Activated T-cell treated with anti-CD3 and anti-CD28 coated beads, Interleukin-2, amount 50 U/mL, for 48 hours (primary cell): ENCODE data around the gene CAND1.

Experiments
- DNase-seq, 2 experiments: peaks; one replicate each; pipeline ENCODE4 v3.0.0-alpha.2; 2020

CAND1 gene

GRCh38 chr12:67268896-67269632 lies at the start of gene CAND1:
Gene CAND1, plus strand, starts transcription at chr12:67269358. Its CDS starts 360 bp downstream, at chr12:67269718.
- peak; percentile 97 for DNase-seq

- no peak for DNase-seq
These were observed 49.1 kb upstream of the CAND1 start for GRCh38 chr12:67220065-67220464.

GRCh38 chr12:67222302-67222701 lies 46.9 kb upstream of the CAND1 start:
- DNase-seq: no peak

- DNase-seq: no peak
These were observed 45.9 kb upstream of the CAND1 start for GRCh38 chr12:67223225-67223624.

- no peak for DNase-seq
These were observed 31.9 kb upstream of the CAND1 start for GRCh38 chr12:67237231-67237630.

DNA sequence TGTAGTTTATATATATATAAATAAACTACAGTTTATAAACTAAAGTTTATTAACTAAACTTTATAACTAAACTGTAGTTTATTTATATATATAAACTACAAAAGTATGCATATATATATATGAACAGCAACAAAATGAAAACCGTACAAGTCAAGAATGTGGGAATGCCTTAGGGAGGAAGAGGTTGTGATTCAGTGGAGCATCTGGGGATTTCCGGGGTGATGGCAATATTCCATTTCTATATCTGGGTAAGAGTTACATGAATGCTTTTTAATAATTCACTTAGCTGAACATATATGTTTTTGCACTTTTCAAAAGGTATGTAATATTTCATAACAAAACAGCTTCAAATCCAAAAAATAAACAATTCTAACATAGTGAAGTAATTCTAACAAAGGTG lies 30.1 kb upstream of the CAND1 start:
- DNase-seq: no peak

DNA sequence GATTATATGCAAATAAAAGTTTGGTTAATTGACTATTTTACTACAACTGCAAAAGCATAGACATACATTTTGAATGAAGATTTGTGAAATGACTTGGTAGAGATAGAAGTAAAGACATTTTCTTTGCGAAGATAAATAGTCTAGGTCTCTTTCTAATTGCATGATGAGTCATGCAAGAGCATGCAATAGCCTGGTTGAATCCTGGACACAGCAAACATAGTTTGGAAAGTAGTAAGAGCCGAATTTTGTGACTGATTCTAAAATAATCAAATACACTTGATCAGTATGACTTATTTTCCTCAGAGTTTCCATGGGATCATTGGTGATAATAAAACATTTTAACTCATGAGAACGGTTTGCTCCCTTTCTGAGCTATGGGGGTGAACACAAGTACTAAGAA lies 27.7 kb upstream of the CAND1 start:
- no peak for DNase-seq

DNA sequence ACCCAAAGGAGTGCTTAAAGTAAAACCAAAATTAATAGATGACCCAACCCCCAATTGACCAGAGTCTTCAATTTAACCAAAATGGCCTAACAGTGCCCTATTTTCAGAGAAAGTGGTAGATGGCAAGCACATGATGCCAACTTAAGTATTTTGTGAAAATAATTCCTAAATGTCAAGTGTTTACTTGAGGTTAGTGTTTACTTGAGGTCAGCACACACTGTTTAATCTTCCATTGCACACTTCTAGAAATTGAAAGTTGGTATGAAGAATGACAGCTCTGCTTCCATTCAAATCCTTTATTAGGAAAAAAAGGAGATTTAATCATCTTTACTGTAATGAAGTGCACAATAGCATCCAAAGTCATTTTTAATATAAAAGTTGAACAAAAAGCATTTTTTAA lies 25.9 kb upstream of the CAND1 start:
- DNase-seq: no peak

GRCh38 chr12:67245571-67245970 lies 23.6 kb upstream of the CAND1 start:
- no peak for DNase-seq

DNA sequence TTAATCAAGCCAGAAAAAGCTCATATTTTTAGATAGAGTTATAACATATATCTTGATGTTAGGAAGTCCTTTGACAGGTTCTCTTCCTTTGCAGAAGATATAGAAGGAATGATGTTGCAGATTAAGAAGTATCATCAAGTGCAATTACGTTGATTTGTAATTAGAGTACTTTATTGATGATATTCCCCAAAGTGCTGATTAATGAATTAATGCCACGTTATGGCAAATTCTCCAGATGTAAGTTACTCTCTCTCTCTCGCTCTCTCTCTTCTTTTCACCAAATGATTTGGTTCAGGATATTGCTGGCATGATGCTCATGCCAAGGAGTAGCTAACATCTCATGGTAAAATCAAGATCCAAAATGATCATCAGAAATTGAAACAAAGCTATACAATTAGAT lies 18.1 kb upstream of the CAND1 start:
- DNase-seq: no peak

DNA sequence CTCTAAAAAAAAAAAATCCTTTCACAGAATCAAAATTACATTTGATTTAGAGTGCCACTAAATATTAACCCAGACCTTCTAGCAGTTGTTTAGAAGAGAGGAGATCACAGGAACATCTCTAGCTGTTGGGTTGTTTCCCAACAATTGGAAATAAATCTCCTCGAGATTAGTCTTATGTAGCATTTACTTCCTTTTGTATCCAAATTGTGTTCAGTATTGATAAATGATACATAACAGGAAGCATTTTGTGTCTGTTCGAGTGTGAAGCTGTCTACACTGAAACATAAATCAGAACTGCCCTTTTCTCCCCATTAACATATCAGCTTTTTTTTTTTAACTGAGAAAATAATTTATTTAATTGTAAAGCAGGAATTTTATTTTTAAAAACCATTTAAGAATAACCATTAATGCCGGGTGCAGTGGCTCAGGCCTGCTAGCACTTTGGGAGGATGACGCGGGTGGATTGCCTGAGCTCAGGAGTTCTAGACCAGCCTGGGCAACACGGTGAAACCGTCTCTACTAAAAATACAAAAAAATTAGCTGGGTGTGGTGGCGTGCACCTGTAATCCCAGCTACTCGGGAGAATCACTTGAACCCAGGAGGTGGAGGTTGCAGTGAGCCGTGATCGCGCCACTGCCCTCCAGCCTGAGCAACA lies 14.7 kb upstream of the CAND1 start:
- no peak for DNase-seq

GRCh38 chr12:67256649-67257048 lies 12.5 kb upstream of the CAND1 start:
- DNase-seq: no peak

GRCh38 chr12:67263471-67263870 lies 5.7 kb upstream of the CAND1 start:
- DNase-seq: no peak

DNA sequence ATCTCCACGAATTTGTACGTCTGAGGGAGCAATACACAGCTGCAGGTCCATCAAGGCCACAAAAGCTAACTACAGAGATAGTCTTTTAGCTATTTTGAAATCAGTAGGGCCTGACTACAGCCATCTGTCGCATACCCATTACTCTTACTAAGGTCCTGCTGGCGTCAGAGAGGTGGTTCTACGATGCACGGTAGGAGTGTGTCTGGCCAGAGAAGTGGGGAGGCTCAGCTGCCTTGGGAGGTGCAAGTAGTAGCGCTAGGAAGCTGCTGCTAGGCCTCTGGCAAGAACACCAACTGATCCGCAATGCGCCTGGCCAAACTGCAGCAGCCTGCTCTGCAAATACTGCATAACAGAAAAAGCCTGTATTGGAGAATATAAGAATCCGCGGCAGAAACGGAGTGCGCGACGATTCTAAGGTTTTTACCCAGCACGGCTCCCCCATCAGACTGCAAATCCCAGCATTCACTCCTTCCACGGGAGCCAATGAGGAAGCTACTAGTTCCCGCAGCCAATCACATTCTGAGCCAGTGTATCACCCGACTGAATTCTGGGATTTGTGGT lies 743 bp upstream of the CAND1 start:
- peak; percentile 81 to 82 for DNase-seq

DNA sequence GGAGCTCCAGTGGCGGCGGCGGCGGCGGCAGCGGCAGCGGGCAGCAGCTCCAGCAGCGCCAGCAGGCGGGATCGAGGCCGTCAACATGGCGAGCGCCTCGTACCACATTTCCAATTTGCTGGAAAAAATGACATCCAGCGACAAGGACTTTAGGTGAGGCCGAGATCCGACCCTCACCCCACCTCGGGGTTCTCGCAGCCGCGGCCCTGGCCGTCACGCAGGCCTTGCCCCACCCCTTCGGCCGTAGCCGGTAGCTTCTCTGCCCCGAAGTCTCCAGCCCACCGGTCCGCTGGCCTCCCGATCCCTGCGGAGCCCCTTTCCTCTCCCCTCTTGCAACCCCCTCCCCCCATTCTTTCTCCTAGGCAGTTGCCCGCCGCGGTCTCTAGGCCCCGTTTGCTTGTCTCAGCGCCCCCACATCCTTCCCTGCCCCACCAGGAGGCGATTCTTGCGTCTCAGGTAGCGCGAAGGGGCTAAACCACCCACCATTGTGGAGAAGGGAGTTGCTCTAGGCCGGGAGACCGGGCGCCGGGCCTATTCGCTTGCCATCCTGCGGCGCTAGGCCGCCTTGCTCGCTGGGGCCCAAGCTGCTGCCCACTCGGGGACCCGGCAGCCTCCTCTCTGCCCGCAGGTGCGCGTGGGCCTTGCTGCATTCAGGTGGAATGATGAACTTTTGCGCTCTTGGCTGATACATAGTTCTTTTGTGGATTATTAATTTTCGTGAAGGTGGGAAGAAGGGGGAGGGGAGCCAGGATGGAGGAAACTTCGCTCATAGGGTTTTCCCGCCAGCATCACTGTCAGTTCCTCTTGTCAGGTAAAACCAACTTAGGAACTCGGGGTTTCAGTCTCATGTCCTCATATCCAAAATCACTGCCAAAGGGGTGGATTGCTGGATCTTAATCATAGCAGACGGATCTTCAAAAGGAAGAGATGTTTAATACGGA lies 745 bp downstream of the CAND1 start:
- peak; percentile 67 to 68 for DNase-seq

DNA sequence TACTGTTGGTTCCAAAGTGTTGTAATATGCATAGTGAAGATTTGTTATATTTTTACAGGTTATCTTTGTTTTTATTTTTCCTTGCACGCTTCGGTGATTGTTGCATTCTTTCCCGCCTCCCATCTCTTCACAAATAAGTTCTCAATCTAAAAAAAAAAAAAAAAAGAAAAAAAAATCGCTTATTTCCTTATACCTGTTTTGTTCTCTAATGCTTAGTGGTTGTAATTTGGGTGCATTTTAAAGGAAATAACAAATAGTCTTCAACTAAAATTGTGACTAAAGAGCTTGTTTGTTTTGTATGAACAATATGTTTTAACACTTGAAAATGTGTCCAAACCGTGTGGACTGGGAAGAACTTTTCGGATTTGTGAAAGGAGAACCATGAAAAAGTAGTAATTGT lies 1.5 kb downstream of the CAND1 start:
- no peak for DNase-seq

GRCh38 chr12:67271976-67272375 lies 2.8 kb downstream of the CAND1 start:
- DNase-seq: no peak

DNA sequence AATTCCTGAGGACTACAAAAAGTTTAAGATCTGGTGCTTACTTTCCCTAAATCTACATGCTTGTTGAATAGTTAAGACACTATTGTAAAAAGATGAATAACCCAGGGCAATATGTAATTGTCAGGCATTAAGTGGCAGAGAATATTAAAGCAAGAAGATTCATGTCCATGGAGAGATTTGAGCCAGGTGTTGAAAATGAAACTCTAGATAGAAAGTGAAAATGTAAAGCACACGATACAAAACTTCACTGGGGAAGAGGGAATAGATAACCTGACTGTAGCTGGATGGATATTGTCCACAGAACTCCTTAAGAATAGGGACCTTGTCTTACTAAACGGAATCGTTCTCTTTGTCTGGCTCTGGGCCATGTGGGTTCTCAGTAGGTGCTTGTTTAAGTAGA lies 5.0 kb downstream of the CAND1 start:
- no peak for DNase-seq

DNA sequence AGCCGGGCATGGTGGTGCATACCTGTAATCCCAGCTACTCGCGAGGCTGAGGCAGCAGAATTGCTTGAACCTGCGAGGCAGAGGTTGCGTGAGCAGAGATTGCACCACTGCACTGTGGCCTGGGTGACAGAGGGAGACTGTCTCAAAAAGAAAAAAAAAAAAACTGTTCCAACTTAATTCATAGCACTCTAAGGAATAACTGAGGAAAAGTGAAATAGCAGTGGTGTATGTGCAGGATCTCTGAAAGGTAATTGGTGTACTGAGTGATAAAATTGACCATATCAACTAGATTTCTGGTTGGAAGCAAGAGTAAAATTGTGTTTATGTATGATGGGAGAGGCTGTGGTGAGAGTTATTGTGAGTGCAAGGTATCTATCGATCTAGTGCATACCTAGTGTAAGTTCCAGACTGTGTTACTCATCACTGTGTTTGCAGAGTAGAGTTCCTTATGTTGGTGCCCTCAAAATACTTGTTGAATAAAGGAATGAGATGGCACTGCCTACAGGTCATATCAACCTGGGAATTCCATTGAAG lies 6.3 kb downstream of the CAND1 start:
- no peak for DNase-seq

DNA sequence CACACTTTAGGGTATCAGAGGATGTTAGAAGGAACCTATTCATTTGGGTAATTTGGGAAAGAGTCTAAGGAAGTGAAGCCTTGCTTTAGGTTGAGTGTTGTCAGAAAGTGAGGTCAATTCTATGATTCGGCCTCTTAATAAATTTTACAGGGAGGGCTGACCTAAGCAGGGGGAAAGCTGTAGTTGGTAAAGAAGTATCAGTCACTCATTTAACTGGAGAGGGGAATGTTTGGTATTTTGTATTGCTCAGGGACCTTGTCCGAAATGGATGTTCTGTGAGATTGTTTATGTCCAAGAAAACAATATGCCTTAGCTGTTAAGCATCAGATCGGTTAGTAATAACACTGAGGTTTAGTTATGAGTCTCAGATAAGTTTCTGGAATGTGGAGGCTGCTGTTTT lies 7.3 kb downstream of the CAND1 start:
- no peak for DNase-seq

DNA sequence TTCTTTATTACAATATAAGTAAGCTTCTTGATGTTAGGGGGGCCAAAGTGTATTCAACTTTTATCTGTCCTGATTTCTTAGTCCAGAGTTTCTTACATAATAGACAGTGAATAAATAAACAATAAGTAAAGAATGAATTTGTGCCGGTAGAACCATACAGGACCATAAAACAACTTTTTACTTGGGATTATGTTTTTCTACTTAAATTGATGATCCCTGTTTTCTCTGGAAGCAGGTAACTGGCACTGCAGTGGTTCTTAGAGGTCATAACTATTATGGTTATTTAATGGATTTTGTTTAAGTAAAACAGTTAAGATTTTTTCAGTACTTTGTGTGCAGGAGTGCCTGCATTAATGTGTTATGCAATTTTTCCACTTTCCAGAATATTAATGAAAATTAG lies 10.5 kb downstream of the CAND1 start:
- no peak for DNase-seq

DNA sequence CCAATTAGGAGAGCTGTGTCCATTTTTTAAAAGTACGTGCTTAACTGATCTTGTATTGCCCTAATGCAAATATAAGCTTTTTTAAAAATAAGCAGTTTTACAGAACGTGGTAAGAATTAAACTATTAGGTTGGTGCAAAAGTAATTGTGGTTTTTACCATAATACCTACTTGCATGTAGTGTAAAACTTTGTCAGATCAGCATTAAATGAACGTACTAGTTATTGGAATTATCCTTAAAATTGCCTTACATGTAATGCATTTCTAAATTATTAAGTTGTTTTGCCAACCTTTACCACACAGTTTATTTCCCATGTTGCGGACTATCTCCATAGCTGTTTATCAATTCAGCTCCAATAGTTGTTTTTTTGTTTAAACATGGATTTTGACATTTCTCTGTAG lies 10.9 kb downstream of the CAND1 start:
- no peak for DNase-seq

GRCh38 chr12:67280572-67280971 lies 11.4 kb downstream of the CAND1 start:
- DNase-seq: no peak
